Neural progenitor cell (in vitro differentiated cells): ENCODE results near the gene MAPKAPK3.

ENCODE experiments used
- EZH2 ChIP-seq: fragments of 200-600 bp; sonication (generic); IDR thresholded peaks from 2 replicates; pipeline ENCODE4 v1.6.1; 2017; ENCODE audit warnings: antibody characterized with exemption, mild to moderate bottlenecking, moderate library complexity
- EZH2phosphoT487 ChIP-seq: fragments of 200-600 bp; sonication (generic); IDR thresholded peaks from 2 replicates; pipeline ENCODE4 v1.6.1; 2017; ENCODE audit warnings: antibody characterized with exemption
- TF ChIP-seq, protein P1 (sequence below): fragments of 200-600 bp; sonication (generic); IDR thresholded peaks from 2 replicates; pipeline ENCODE4 v1.5.1; 2017; ENCODE audit warnings: antibody characterized with exemption, mild to moderate bottlenecking

- TF ChIP-seq, protein P1, sequence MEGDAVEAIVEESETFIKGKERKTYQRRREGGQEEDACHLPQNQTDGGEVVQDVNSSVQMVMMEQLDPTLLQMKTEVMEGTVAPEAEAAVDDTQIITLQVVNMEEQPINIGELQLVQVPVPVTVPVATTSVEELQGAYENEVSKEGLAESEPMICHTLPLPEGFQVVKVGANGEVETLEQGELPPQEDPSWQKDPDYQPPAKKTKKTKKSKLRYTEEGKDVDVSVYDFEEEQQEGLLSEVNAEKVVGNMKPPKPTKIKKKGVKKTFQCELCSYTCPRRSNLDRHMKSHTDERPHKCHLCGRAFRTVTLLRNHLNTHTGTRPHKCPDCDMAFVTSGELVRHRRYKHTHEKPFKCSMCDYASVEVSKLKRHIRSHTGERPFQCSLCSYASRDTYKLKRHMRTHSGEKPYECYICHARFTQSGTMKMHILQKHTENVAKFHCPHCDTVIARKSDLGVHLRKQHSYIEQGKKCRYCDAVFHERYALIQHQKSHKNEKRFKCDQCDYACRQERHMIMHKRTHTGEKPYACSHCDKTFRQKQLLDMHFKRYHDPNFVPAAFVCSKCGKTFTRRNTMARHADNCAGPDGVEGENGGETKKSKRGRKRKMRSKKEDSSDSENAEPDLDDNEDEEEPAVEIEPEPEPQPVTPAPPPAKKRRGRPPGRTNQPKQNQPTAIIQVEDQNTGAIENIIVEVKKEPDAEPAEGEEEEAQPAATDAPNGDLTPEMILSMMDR: no peak
- no peak for TF ChIP-seq EZH2
- no peak for TF ChIP-seq EZH2phosphoT487
Measured at GRCh38 chr3:50695031-50695430, 78.1 kb downstream of the MAPKAPK3 start.
